ENCODE data around the gene PTPRK.

DNA sequence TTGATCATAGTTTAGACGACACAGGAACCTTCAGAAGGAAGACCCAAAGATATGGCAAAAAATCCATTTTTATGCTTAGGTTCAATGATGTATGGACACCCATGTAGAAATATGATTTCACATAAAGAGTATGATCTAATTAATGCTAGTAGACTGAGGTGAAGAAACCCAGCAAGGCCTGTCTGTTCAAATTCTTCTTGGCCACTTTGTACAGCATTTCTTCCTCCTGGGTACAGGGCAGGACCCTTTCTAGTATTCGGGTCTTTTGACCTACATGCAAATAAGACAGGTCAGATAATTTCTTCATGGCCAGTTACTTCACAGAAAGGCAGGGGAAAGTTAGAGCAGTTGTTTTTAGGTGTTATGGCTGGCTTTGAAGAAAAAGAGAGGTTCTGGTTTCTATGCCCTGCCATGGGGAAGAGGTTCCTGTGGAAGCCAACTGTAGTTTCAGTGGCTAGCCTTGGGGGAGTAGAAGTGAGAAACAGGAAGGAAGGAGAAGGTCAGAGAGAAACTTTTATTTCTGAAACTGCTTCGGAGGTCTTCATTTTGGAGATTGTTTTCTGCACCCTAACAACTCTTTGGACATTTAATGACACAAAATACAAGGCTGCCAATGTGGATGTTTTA lies 208.3 kb downstream of the PTPRK start:
- TF ChIP-seq POLR2A (IDR thresholded peaks at IDR 0.05; ENCODE audit: low read depth, low read length): no peak
- TF ChIP-seq CBX5 (IDR thresholded peaks at IDR 0.05; ENCODE audit: low read depth): no peak
- no peak for TF ChIP-seq JUND (IDR thresholded peaks at IDR 0.05; ENCODE audit: low read depth, low read length)
- TF ChIP-seq, protein P1, sequence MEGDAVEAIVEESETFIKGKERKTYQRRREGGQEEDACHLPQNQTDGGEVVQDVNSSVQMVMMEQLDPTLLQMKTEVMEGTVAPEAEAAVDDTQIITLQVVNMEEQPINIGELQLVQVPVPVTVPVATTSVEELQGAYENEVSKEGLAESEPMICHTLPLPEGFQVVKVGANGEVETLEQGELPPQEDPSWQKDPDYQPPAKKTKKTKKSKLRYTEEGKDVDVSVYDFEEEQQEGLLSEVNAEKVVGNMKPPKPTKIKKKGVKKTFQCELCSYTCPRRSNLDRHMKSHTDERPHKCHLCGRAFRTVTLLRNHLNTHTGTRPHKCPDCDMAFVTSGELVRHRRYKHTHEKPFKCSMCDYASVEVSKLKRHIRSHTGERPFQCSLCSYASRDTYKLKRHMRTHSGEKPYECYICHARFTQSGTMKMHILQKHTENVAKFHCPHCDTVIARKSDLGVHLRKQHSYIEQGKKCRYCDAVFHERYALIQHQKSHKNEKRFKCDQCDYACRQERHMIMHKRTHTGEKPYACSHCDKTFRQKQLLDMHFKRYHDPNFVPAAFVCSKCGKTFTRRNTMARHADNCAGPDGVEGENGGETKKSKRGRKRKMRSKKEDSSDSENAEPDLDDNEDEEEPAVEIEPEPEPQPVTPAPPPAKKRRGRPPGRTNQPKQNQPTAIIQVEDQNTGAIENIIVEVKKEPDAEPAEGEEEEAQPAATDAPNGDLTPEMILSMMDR (IDR thresholded peaks at IDR 0.05 in 2 of 3, conservative IDR thresholded peaks at IDR 0.05 in 1 of 3; ENCODE audit: control insufficient read depth in 2 of 3, extremely low read depth in 1 of 3, insufficient read depth in 1 of 3, low read depth in 3 of 3, low read length in 3 of 3): no peak
- TF ChIP-seq, protein P2, sequence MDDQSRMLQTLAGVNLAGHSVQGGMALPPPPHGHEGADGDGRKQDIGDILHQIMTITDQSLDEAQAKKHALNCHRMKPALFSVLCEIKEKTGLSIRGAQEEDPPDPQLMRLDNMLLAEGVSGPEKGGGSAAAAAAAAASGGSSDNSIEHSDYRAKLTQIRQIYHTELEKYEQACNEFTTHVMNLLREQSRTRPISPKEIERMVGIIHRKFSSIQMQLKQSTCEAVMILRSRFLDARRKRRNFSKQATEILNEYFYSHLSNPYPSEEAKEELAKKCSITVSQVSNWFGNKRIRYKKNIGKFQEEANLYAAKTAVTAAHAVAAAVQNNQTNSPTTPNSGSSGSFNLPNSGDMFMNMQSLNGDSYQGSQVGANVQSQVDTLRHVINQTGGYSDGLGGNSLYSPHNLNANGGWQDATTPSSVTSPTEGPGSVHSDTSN (IDR thresholded peaks at IDR 0.05; ENCODE audit: insufficient replicate concordance, low read depth, low read length): no peak

Data from GM12878 (cell line).